ENCODE data around the gene ANKRD29.
"Not testable (repeated sequence)": the region's sequence is repeated elsewhere in the genome, so short reads cannot be mapped to it uniquely, and the experiment has no call there.

ANKRD29 gene

DNA sequence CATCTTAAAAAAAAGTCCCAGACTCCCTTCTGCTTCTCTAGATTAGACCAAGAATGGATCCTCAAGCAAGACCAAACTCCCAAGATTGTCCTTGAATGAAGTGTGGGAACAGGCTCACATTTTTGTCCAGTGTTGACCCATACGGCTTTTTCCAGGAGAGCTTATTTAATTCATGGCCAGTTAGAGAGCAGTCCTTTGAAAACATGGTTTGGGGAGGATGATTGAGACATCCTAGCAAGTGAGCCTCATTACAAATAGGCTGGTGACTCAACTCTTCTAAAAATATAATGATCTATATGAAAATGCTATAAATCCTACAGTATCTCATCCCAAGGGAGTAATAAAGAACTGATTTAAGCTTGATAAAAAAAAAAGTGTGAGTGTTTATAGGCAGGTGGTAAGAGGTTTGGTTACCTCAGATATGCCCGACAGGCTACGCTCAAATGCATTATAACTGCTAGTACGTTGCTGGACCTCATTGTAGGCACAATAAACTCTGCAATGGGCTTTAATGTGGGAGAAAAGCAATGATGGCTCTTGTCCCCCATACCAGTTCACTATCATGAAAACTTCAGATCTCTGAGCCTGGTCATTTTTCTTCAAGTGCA lies 17.0 kb downstream of the ANKRD29 start:
- Histone ChIP-seq H3K4me3 (no peak overlapping the region), H3K36me3 (ENCODE audit: insufficient read depth, low read length) (no peaks in the 10 kb centered on the region), H3K9ac (ENCODE audit: insufficient read length) (no peak overlapping the region), H3K9me3 (ENCODE audit: low read depth, low read length) (no peaks in the 10 kb centered on the region), H3K27ac (no peak overlapping the region)
- TF ChIP-seq EZH2 (IDR thresholded peaks at IDR 0.05): no peak
- DNase-seq (ENCODE audit: low read depth, low spot score): no peak

DNA sequence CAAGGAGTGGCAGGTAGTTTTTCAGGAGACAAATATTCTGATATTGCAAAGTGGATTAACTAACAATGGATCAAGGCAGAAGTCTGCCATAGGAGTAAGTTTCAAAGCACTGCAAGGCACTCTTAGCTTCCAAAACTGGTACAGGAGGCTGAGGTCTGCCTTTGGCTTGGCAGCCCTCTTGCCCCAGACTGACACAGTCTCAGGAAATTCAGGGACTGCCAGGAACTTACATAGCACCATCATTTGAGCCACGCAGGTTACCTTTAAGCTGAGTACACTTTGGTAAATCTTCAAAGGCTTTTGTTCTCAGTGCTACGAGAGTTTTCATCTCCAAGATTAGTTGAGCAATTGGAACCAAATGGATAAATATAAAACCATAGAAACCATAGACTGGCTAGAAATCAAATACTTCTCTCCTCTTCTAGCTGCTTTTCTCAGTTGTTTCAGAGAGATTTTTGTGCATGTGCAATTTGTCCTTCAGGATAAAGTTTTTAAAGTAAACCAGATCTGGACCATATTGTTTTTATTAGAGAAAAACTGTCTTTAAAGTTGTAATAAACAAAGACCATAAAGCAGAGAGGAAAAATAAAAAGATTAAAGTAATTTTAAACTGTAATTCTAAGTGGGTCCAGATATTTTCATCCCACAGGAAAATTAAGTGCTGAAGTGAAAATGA lies 18.8 kb downstream of the ANKRD29 start:
- Histone ChIP-seq H3K4me3 (no peak overlapping the region), H3K36me3 (ENCODE audit: insufficient read depth, low read length) (no peaks in the 10 kb centered on the region), H3K9ac (ENCODE audit: insufficient read length) (no peak overlapping the region), H3K27ac (no peak overlapping the region), H3K9me3 (ENCODE audit: low read depth, low read length) (no peaks in the 10 kb centered on the region)
- TF ChIP-seq EZH2 (IDR thresholded peaks at IDR 0.05): no peak
- no peak for DNase-seq (ENCODE audit: low read depth, low spot score)

DNA sequence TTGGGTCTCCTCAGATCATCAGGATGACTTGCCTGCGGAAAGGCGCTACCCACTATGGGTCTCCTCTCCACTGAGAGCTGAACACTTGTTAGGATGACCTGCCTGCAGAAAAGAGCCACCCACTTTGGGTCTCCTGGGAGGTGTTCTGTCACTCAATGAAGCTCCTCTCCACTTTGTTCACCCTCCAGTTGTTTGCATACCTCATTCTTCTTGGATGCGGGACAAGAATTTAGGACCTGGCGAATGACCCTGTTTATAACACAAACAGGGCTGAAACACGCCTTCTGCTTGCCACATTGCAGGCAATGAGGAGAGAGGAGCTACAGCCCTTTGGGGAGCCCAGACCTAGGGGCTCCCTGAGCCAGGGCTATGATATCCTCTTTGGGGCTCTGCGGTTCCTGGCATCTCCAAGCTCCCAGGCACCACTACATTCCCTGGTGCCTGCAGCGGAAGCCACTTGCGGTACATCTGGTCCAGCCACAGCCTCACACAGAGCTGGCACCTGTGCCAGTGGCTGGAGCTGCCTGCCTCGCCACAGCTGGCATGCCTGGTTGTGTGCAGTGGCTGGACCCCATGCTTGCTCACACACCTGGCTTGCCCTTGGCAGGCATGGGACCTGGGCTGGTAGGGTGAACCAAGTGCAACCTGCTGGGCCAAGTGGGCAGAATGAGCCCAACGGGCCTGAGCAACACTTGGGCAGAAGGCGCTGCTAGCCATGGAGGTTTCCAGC lies 20.6 kb downstream of the ANKRD29 start:
- no peaks in the 10 kb centered on the region for H3K9me3 ChIP-seq (ENCODE audit: low read depth, low read length)
- TF ChIP-seq POLR2AphosphoS5 (IDR thresholded peaks at IDR 0.05; ENCODE audit: borderline replicate concordance, low read depth, low read length) (no peak), FOXP2 (optimal IDR thresholded peaks at IDR 0.05; ENCODE audit: control extremely low read depth, extremely low read length, insufficient read depth) (no peak), EZH2 (IDR thresholded peaks at IDR 0.05) (no peak)
- H3K9ac ChIP-seq (ENCODE audit: insufficient read length): no peak overlapping the region
- no peak overlapping the region for H3K27ac ChIP-seq
- H3K36me3 ChIP-seq (ENCODE audit: insufficient read depth, low read length): no peaks in the 10 kb centered on the region
- no peak for DNase-seq (ENCODE audit: low read depth, low spot score)
- H3K4me3 ChIP-seq: no peak overlapping the region

DNA sequence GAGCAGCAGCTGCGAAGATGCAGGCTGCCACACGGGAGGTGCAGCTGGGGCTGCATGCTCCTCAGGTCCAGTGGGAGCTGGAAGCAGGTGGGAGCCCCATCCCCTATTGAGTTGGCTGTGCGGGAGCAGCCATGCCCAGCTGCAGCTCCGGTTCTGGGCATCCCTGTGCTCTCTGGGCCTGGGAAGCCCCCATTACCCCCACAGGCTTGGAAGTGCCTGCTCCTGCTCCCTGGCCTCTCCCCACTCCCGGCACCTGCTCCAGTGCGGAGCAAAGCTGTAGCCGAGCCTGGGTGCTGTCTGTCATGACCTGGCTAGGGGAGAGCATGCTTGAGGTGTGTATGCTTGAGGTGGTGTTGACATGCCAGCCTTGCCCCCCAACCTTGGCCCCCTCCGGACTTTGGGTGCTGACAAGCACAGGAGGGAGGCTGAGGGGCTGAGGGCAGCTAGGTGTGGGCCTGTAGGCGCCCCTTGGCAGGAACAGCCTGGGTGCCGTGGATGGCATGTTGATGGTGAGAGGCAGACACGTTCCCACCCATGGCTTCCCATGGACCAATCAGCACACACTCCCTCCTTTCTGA lies 21.5 kb downstream of the ANKRD29 start:
- H3K4me3 ChIP-seq: no peak overlapping the region
- H3K9me3 ChIP-seq (ENCODE audit: low read depth, low read length): no peaks in the 10 kb centered on the region
- H3K9ac ChIP-seq (ENCODE audit: insufficient read length): no peak overlapping the region
- no peak overlapping the region for H3K27ac ChIP-seq
- TF ChIP-seq EZH2 (IDR thresholded peaks at IDR 0.05) (no peak), FOXP2 (optimal IDR thresholded peaks at IDR 0.05; ENCODE audit: control extremely low read depth, extremely low read length, insufficient read depth) (no peak), POLR2AphosphoS5 (IDR thresholded peaks at IDR 0.05; ENCODE audit: borderline replicate concordance, low read depth, low read length) (no peak)
- DNase-seq (ENCODE audit: low read depth, low spot score): no peak
- H3K36me3 ChIP-seq (ENCODE audit: insufficient read depth, low read length): no peaks in the 10 kb centered on the region

DNA sequence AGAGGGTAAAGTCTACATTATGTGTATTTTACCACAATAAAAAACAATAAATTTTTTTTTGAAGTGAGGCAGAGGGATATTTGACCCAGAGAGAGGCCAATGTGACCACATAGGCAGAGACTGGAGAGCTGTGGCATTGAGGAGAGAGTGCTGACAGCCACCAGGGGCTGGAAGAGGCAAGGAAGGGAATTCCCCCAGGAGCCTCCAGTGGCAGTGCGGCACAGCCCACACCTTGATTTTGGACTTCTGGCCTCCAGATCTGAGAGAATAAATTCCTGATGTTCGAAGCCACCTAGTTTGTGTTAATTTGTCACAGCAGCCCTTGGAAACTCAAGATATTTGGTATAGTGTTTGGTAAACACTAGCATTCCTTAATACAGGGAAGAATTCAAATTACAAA lies 22.7 kb downstream of the ANKRD29 start:
- Histone ChIP-seq H3K27ac (no peak overlapping the region), H3K36me3 (ENCODE audit: insufficient read depth, low read length) (no peaks in the 10 kb centered on the region), H3K9ac (ENCODE audit: insufficient read length) (no peak overlapping the region), H3K9me3 (ENCODE audit: low read depth, low read length) (no peaks in the 10 kb centered on the region), H3K4me3 (no peak overlapping the region)
- no peak for DNase-seq (ENCODE audit: low read depth, low spot score)
- no peak for TF ChIP-seq EZH2 (IDR thresholded peaks at IDR 0.05)
- no peak for TF ChIP-seq POLR2AphosphoS5 (IDR thresholded peaks at IDR 0.05; ENCODE audit: borderline replicate concordance, low read depth, low read length)
- TF ChIP-seq FOXP2 (optimal IDR thresholded peaks at IDR 0.05; ENCODE audit: control extremely low read depth, extremely low read length, insufficient read depth): no peak

DNA sequence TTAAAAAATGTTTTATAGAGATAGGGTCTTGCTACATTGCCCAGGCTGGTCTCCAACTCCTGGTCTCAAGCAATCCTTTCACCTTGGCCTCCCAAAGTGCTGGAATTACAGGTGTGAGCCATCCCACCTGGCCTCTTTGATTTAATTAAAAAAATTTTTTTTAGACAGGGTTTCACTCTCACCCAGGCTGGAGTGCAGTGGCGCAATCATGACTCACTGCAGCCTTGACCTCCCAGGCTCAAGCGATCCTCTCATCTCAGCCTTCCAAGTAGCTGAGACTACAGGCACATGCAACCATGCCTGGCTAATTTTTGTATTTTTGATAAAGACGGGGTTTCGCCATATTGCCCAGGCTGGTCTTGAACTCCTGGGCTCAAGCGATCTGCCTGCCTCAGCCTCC lies 26.3 kb downstream of the ANKRD29 start:
- H3K4me3 ChIP-seq; H3K36me3 ChIP-seq (ENCODE audit: insufficient read depth, low read length); DNase-seq (ENCODE audit: low read depth, low spot score); H3K27ac ChIP-seq; H3K9ac ChIP-seq (ENCODE audit: insufficient read length); H3K9me3 ChIP-seq (ENCODE audit: low read depth, low read length): not testable (repeated sequence)

DNA sequence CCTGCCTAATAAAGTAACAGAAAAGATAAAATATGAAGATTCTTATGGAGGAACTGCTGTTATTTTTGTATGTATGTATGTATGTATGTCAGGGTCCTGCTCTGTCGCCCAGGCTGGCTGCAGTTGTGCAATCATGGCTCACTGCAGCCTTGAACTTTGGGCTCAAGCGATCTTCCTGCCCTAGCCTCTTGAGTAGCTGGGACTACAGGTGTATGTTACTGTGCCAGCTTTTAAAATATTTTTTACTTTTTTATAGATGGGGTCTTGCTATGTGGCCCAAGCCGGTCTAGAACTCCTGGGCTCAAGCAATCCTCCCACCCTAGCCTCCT lies 26.7 kb downstream of the ANKRD29 start:
- Histone ChIP-seq H3K36me3 (ENCODE audit: insufficient read depth, low read length) (no peaks in the 10 kb centered on the region), H3K4me3 (no peak overlapping the region), H3K27ac (no peak overlapping the region), H3K9ac (ENCODE audit: insufficient read length) (no peak overlapping the region), H3K9me3 (ENCODE audit: low read depth, low read length) (no peaks in the 10 kb centered on the region)
- DNase-seq (ENCODE audit: low read depth, low spot score): no peak
- TF ChIP-seq POLR2AphosphoS5 (IDR thresholded peaks at IDR 0.05; ENCODE audit: borderline replicate concordance, low read depth, low read length) (no peak), FOXP2 (optimal IDR thresholded peaks at IDR 0.05; ENCODE audit: control extremely low read depth, extremely low read length, insufficient read depth) (no peak), EZH2 (IDR thresholded peaks at IDR 0.05) (no peak)

DNA sequence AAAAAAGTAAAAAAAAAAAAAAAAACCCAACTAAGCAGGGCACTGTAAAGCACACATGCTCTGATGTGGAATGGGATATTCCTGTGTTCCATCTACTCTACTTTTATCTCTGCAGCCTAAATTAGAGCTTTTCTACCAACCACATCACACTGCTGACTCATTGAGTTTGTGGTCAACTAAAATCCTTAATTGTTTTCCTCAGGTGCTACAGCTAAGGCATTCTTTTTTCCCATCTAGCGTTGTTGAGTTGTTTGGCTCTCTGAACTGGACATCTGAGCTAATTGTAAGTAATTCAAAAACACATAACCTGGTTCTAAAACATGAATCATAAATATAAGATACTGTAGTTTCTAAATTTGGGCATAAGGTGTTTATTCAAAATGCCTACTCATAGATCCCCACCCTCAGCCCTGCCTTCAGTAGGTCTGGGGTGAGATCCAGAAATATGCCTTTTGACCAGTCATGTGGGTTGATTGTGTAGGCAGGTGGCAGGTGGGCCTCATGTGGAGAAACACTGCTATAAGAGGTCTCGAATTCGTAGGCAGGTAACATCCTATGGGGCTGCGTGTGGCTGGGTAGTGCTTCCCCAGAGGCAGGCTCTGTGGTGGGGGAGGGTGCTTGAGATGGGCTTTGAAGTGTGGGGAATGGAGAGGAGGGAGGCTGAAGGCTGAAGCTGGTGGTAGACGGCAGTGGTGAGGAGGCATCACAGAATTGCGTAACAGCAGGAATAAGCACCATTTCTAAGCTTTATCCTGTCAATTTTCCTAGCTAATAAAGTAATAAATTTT lies 27.2 kb downstream of the ANKRD29 start:
- no peak overlapping the region for H3K27ac ChIP-seq
- no peaks in the 10 kb centered on the region for H3K9me3 ChIP-seq (ENCODE audit: low read depth, low read length)
- no peak overlapping the region for H3K9ac ChIP-seq (ENCODE audit: insufficient read length)
- H3K36me3 ChIP-seq (ENCODE audit: insufficient read depth, low read length): no peaks in the 10 kb centered on the region
- DNase-seq (ENCODE audit: low read depth, low spot score): no peak
- TF ChIP-seq POLR2AphosphoS5 (IDR thresholded peaks at IDR 0.05; ENCODE audit: borderline replicate concordance, low read depth, low read length) (no peak), FOXP2 (optimal IDR thresholded peaks at IDR 0.05; ENCODE audit: control extremely low read depth, extremely low read length, insufficient read depth) (no peak), EZH2 (IDR thresholded peaks at IDR 0.05) (no peak)
- H3K4me3 ChIP-seq: no peak overlapping the region

All from SK-N-MC (cell line).